SU-DHL-6 (cell line): ENCODE data around the gene B3GNT5.

ENCODE experiments used
- H2AFZ ChIP-seq: fragments of 200-600 bp; sonication (generic); 2 replicates; pipeline ENCODE4 v1.6.1; 2014; ENCODE audit warnings: low read depth, mild to moderate bottlenecking, moderate library complexity, mixed read lengths, antibody characterized with exemption, low read length; ENCODE audit not compliant: severe bottlenecking
- H3F3A ChIP-seq: fragments of 200-600 bp; shearing (Covaris generic); 2 replicates; pipeline ENCODE4 v1.6.0; 2016; ENCODE audit warnings: antibody characterized with exemption, mild to moderate bottlenecking; ENCODE audit not compliant: insufficient read depth
- H3K27ac ChIP-seq: fragments of 200-600 bp; sonication (generic); 2 replicates; pipeline ENCODE4 v1.5.1; 2016; ENCODE audit warnings: low read depth, mild to moderate bottlenecking, low read length, moderate library complexity, mixed read lengths
- H3K27me3 ChIP-seq: fragments of 200-600 bp; sonication (generic), shearing (Covaris generic); 2 replicates; pipeline ENCODE4 v1.6.0; 2014; ENCODE audit warnings: mild to moderate bottlenecking, low read length
- H3K36me3 ChIP-seq: fragments of 200-600 bp; sonication (generic); 2 replicates; pipeline ENCODE4 v1.6.1; 2014; ENCODE audit warnings: mild to moderate bottlenecking, low read length, mixed read lengths
- H3K4me2 ChIP-seq: fragments of 300-600, 200-600 bp; shearing (Covaris generic), sonication (generic); 2 replicates; pipeline ENCODE4 v1.6.0; 2014; ENCODE audit warnings: low read length, low read depth, mild to moderate bottlenecking; ENCODE audit not compliant: poor library complexity, severe bottlenecking
- H3K4me3 ChIP-seq: fragments of 200-600 bp; sonication (generic); 2 replicates; pipeline ENCODE4 v1.5.1; 2014; ENCODE audit warnings: antibody characterized with exemption, low read length, mild to moderate bottlenecking, mixed read lengths; ENCODE audit not compliant: insufficient read depth, poor library complexity, severe bottlenecking
- H3K79me2 ChIP-seq: fragments of 200-600 bp; sonication (generic); 2 replicates; pipeline ENCODE4 v1.6.1; 2014; ENCODE audit warnings: mild to moderate bottlenecking, low read length, moderate library complexity; ENCODE audit not compliant: insufficient read depth
- H3K9ac ChIP-seq: fragments of 200-600 bp; sonication (generic); 2 replicates; pipeline ENCODE4 v1.7.0; 2014; ENCODE audit warnings: mild to moderate bottlenecking, low read length
- H3K9me2 ChIP-seq: fragments of 200-600 bp; sonication (generic); replicated peaks from 2 replicates; pipeline ENCODE4 v1.6.1; 2014; ENCODE audit warnings: low read length; ENCODE audit not compliant: insufficient read depth
- H3K9me3 ChIP-seq: fragments of 200-600 bp; sonication (generic); 2 replicates; pipeline ENCODE4 v1.6.1; 2014; ENCODE audit warnings: low read length, mixed read lengths; ENCODE audit not compliant: insufficient read depth
- H4K20me1 ChIP-seq: fragments of 200-600 bp; sonication (generic); 2 replicates; pipeline ENCODE4 v1.6.1; 2014; ENCODE audit warnings: low read depth, mild to moderate bottlenecking, antibody characterized with exemption, low read length, moderate library complexity, mixed read lengths
- CTCF ChIP-seq: fragments of 200-600 bp; sonication (generic); IDR thresholded peaks from one replicate; pipeline ENCODE4 v1.5.1; 2017; ENCODE audit warnings: antibody characterized with exemption, mild to moderate bottlenecking, low read length, moderate library complexity; ENCODE audit not compliant: insufficient read depth, poor library complexity, severe bottlenecking
- EZH2phosphoT487 ChIP-seq: fragments of 200-600 bp; sonication (generic), shearing (Covaris generic); conservative IDR thresholded peaks from 2 replicates; pipeline ENCODE4 v1.6.1; 2018; ENCODE audit warnings: mild to moderate bottlenecking, antibody characterized with exemption, low read length, moderate library complexity, mixed read lengths

The B3GNT5 gene

GRCh38 chr3:183252973-183253527 lies at the start of gene B3GNT5:
Gene B3GNT5 (plus strand): TSS chr3:183253253. CDS start chr3:183269799, 16,546 bp downstream.
- Histone ChIP-seq H3K36me3 (no peaks in the 10 kb centered on the region), H3K27me3 (no peaks in the 10 kb centered on the region), H3K4me2 (no peak within 1 kb of the TSS), H3F3A (no peaks in the 10 kb centered on the region), H3K79me2 (no peaks in the 10 kb centered on the region), H3K27ac (no peak within 1 kb of the TSS), H4K20me1 (no peaks in the 10 kb centered on the region), H3K9me3 (no peaks in the 10 kb centered on the region), H3K4me3 (no peak within 1 kb of the TSS), H2AFZ (no peak within 1 kb of the TSS), H3K9me2 (no peaks in the 10 kb centered on the region), H3K9ac (no peak within 1 kb of the TSS)
- TF ChIP-seq CTCF (no peak), EZH2phosphoT487 (no peak)

- Histone ChIP-seq H3K9ac (no peak overlapping the region), H3K9me3 (peaks cover 12% of the 10 kb centered on the region; the same call in 1 of the 2 replicates), H3K4me2 (no peak overlapping the region), H3K79me2 (no peaks in the 10 kb centered on the region), H3K36me3 (no peaks in the 10 kb centered on the region), H2AFZ (no peak overlapping the region), H3K9me2 (no peaks in the 10 kb centered on the region), H3K27me3 (no peaks in the 10 kb centered on the region), H4K20me1 (no peaks in the 10 kb centered on the region), H3F3A (no peaks in the 10 kb centered on the region), H3K4me3 (no peak overlapping the region), H3K27ac (no peak overlapping the region)
- no peak for TF ChIP-seq EZH2phosphoT487
- TF ChIP-seq CTCF, result no peak
Observed at GRCh38 chr3:183203670-183204069, 49.4 kb upstream of the B3GNT5 start.

- Histone ChIP-seq H3F3A (no peaks in the 10 kb centered on the region), H3K4me2 (no peak overlapping the region), H4K20me1 (no peaks in the 10 kb centered on the region), H3K4me3 (no peak overlapping the region), H3K27me3 (no peaks in the 10 kb centered on the region), H3K9ac (no peak overlapping the region), H2AFZ (no peak overlapping the region), H3K9me3 (peaks cover 7% of the 10 kb centered on the region; the same call in 1 of the 2 replicates), H3K36me3 (no peaks in the 10 kb centered on the region), H3K27ac (no peak overlapping the region), H3K79me2 (no peaks in the 10 kb centered on the region), H3K9me2 (no peaks in the 10 kb centered on the region)
- TF ChIP-seq CTCF, result no peak
- TF ChIP-seq EZH2phosphoT487, result no peak
Observed at GRCh38 chr3:183208260-183208659, 44.8 kb upstream of the B3GNT5 start.
